ENCODE data around the gene ZNF414.

The ZNF414 gene

GRCh38 chr19:8488365-8488764 lies 25.6 kb downstream of the ZNF414 start:
- H3K4me1 ChIP-seq (ENCODE audit: control insufficient read depth in 1 of 2, insufficient read depth in 2 of 2, low read length in 2 of 2) = peaks cover 0 to 5% of the 10 kb centered on the region in 2 donors
- H3K9me3 ChIP-seq (ENCODE audit: control insufficient read depth in 1 of 2, low read length in 2 of 2) = no peaks in the 10 kb centered on the region
- no peak overlapping the region for H3K4me3 ChIP-seq (ENCODE audit: low read depth in 1 of 2, low read length in 2 of 2)
- H3K27me3 ChIP-seq (ENCODE audit: low read depth, low read length) = no peaks in the 10 kb centered on the region
- H3K36me3 ChIP-seq (ENCODE audit: control insufficient read depth in 1 of 2, insufficient read depth in 2 of 2, low read length in 2 of 2) = peaks cover 48 to 73% of the 10 kb centered on the region in 2 donors
- no peak overlapping the region for H3K27ac ChIP-seq (ENCODE audit: low read length)

DNA sequence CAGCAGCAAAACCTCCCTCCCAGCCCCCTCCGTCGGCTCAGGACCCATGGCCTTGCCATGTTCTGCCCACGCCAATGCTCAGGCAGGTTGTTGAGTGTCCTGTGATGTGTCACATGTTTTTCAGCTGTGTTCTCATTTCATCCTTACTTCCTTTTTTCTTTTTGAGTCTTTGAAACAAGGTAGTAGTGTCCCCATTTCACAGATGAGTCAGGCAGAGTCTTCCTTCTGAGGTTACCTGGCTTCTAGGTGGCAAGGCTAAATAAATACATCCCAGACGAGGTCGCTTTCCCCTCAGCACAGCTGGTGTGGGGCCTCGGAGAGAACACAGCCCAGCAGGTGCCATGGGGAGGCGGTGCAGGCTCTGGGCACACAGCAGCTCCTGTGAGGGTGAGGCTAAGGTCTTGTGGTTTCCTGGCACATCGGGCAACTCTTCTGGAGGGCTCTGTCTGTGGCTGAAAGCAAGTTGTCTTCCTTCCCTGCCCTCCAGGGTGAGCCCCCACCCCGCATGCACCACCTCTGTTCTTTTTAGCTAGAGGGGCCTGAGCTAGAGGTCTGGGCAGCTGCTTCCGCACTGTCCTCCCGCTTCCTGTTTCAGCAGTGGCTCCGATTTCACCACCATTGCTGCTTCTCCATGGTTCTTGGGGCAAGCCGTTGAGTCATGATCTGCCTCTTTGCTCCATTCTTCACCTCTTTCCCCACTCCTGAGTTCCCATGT lies 26.7 kb downstream of the ZNF414 start:
- no peaks in the 10 kb centered on the region for H3K9me3 ChIP-seq (ENCODE audit: control insufficient read depth in 1 of 2, low read length in 2 of 2)
- no peak overlapping the region for H3K4me3 ChIP-seq (ENCODE audit: low read depth in 1 of 2, low read length in 2 of 2)
- no peak overlapping the region for H3K27ac ChIP-seq (ENCODE audit: low read length)
- H3K4me1 ChIP-seq (ENCODE audit: control insufficient read depth in 1 of 2, insufficient read depth in 2 of 2, low read length in 2 of 2) = peaks cover 0 to 6% of the 10 kb centered on the region in 2 donors
- no peaks in the 10 kb centered on the region for H3K27me3 ChIP-seq (ENCODE audit: low read depth, low read length)
- H3K36me3 ChIP-seq (ENCODE audit: control insufficient read depth in 1 of 2, insufficient read depth in 2 of 2, low read length in 2 of 2) = peaks cover 59 to 82% of the 10 kb centered on the region in 2 donors

DNA sequence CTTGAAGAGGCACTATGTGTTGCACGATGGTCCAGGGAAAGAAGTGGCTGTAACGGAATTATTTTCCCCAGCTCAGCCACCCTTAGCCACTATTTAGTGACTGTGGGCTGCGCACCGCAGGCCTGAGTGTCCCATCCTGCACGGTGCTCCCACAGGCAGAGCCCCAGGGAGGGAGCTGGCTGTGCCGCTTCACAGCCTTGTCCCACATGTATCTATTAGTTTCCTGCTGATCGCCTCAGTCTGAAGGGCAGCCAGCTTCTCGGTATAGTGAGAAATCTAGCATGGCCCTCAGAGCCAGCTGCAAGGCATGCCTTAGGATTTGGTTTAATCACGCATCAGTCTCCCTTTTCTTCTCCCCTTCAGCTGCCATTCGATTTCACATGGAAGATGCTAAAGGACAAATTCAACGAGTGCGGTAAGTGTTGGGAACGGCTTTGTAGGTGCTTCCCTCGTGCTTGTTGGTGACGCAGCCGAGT lies 27.3 kb downstream of the ZNF414 start:
- no peak overlapping the region for H3K27ac ChIP-seq (ENCODE audit: low read length)
- H3K4me1 ChIP-seq (ENCODE audit: control insufficient read depth in 1 of 2, insufficient read depth in 2 of 2, low read length in 2 of 2) = peaks cover 0 to 12% of the 10 kb centered on the region in 2 donors
- no peaks in the 10 kb centered on the region for H3K9me3 ChIP-seq (ENCODE audit: control insufficient read depth in 1 of 2, low read length in 2 of 2)
- H3K27me3 ChIP-seq (ENCODE audit: low read depth, low read length) = no peaks in the 10 kb centered on the region
- H3K4me3 ChIP-seq (ENCODE audit: low read depth in 1 of 2, low read length in 2 of 2) = no peak overlapping the region
- H3K36me3 ChIP-seq (ENCODE audit: control insufficient read depth in 1 of 2, insufficient read depth in 2 of 2, low read length in 2 of 2) = peaks cover 59 to 82% of the 10 kb centered on the region in 2 donors

GRCh38 chr19:8485561-8486371 lies 28.2 kb downstream of the ZNF414 start:
- no peak overlapping the region for H3K27ac ChIP-seq (ENCODE audit: low read length)
- no peaks in the 10 kb centered on the region for H3K9me3 ChIP-seq (ENCODE audit: control insufficient read depth in 1 of 2, low read length in 2 of 2)
- no peaks in the 10 kb centered on the region for H3K27me3 ChIP-seq (ENCODE audit: low read depth, low read length)
- H3K4me3 ChIP-seq (ENCODE audit: low read depth in 1 of 2, low read length in 2 of 2) = no peak overlapping the region
- H3K4me1 ChIP-seq (ENCODE audit: control insufficient read depth in 1 of 2, insufficient read depth in 2 of 2, low read length in 2 of 2) = peaks cover 0 to 21% of the 10 kb centered on the region in 2 donors
- peaks cover 66 to 82% of the 10 kb centered on the region in 2 donors for H3K36me3 ChIP-seq (ENCODE audit: control insufficient read depth in 1 of 2, insufficient read depth in 2 of 2, low read length in 2 of 2)

DNA sequence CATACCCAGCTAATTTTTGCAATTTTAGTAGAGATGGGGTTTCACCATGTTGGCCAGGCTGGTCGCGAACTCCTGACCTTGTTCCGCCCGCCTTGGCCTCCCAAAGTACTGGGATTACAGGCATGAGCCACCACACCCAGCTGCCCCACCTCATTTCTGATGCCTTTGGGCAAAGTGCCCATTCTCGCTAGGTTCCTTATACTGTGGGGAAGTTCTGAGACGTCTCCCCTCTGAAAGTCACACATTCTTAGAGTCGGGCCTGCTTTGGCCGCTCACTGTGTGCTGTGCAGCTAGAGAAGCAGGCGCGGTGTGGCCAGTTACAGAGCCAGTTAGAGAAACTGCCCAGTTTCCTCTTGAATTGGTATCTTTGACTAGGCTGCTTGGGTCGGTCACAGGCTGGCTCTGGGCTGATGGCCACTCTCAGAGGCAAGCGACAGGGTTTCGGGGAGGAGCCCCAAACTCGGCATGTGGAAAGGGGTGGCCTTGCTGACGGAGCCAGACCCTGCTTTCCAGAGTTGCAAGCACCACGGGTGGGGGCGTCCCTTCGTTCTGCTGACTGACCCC lies 29.6 kb downstream of the ZNF414 start:
- no peak overlapping the region for H3K4me3 ChIP-seq (ENCODE audit: low read depth in 1 of 2, low read length in 2 of 2)
- H3K36me3 ChIP-seq (ENCODE audit: control insufficient read depth in 1 of 2, insufficient read depth in 2 of 2, low read length in 2 of 2) = peaks cover 66 to 75% of the 10 kb centered on the region in 2 donors
- no peak overlapping the region for H3K27ac ChIP-seq (ENCODE audit: low read length)
- no peaks in the 10 kb centered on the region for H3K27me3 ChIP-seq (ENCODE audit: low read depth, low read length)
- H3K9me3 ChIP-seq (ENCODE audit: control insufficient read depth in 1 of 2, low read length in 2 of 2) = no peaks in the 10 kb centered on the region
- H3K4me1 ChIP-seq (ENCODE audit: control insufficient read depth in 1 of 2, insufficient read depth in 2 of 2, low read length in 2 of 2) = peaks cover 0 to 22% of the 10 kb centered on the region in 2 donors

- H3K4me3 ChIP-seq (ENCODE audit: low read depth in 1 of 2, low read length in 2 of 2) = no peak overlapping the region
- no peaks in the 10 kb centered on the region for H3K27me3 ChIP-seq (ENCODE audit: low read depth, low read length)
- H3K36me3 ChIP-seq (ENCODE audit: control insufficient read depth in 1 of 2, insufficient read depth in 2 of 2, low read length in 2 of 2) = peaks cover 58 to 64% of the 10 kb centered on the region in 2 donors
- H3K27ac ChIP-seq (ENCODE audit: low read length) = no peak overlapping the region
- H3K9me3 ChIP-seq (ENCODE audit: control insufficient read depth in 1 of 2, low read length in 2 of 2) = no peaks in the 10 kb centered on the region
- H3K4me1 ChIP-seq (ENCODE audit: control insufficient read depth in 1 of 2, insufficient read depth in 2 of 2, low read length in 2 of 2) = peaks cover 6 to 28% of the 10 kb centered on the region in 2 donors
Measured at GRCh38 chr19:8483165-8483564, 30.8 kb downstream of the ZNF414 start.

- Histone ChIP-seq H3K4me1 (ENCODE audit: control insufficient read depth in 1 of 2, insufficient read depth in 2 of 2, low read length in 2 of 2) (peaks cover 9 to 33% of the 10 kb centered on the region in 2 donors), H3K4me3 (ENCODE audit: low read depth in 1 of 2, low read length in 2 of 2) (no peak overlapping the region), H3K27ac (ENCODE audit: low read length) (no peak overlapping the region), H3K9me3 (ENCODE audit: control insufficient read depth in 1 of 2, low read length in 2 of 2) (no peaks in the 10 kb centered on the region), H3K27me3 (ENCODE audit: low read depth, low read length) (no peaks in the 10 kb centered on the region), H3K36me3 (ENCODE audit: control insufficient read depth in 1 of 2, insufficient read depth in 2 of 2, low read length in 2 of 2) (peaks cover 58 to 62% of the 10 kb centered on the region in 2 donors)
Measured at GRCh38 chr19:8482696-8483095, 31.3 kb downstream of the ZNF414 start.

GRCh38 chr19:8481616-8482015 lies 32.4 kb downstream of the ZNF414 start:
- H3K27me3 ChIP-seq (ENCODE audit: low read depth, low read length) = no peaks in the 10 kb centered on the region
- peaks cover 56 to 60% of the 10 kb centered on the region in 2 donors for H3K36me3 ChIP-seq (ENCODE audit: control insufficient read depth in 1 of 2, insufficient read depth in 2 of 2, low read length in 2 of 2)
- no peak overlapping the region for H3K27ac ChIP-seq (ENCODE audit: low read length)
- H3K4me3 ChIP-seq (ENCODE audit: low read depth in 1 of 2, low read length in 2 of 2) = no peak overlapping the region
- peaks cover 9 to 35% of the 10 kb centered on the region in 2 donors for H3K4me1 ChIP-seq (ENCODE audit: control insufficient read depth in 1 of 2, insufficient read depth in 2 of 2, low read length in 2 of 2)
- H3K9me3 ChIP-seq (ENCODE audit: control insufficient read depth in 1 of 2, low read length in 2 of 2) = no peaks in the 10 kb centered on the region

DNA sequence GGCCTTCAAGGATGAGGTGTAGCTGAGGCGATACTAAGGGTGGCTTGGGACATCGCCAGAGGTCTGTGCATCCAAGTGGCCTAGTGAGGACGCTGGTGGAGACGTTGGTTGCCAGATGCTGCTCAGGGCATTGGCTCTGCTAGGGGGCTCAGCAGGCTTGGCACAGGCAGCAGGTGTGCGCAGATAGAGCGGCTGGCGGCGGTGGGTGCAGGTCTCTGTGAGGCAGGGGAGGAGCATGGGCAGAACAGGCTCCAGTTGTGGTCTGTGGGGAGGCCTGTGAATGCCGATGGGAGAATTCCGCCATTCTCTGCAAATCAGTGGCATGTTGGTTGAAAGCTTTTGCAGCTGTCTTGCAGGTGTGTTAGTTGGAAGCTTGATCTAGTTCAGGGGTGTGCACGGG lies 32.8 kb downstream of the ZNF414 start:
- Histone ChIP-seq H3K9me3 (ENCODE audit: control insufficient read depth in 1 of 2, low read length in 2 of 2) (no peaks in the 10 kb centered on the region), H3K27me3 (ENCODE audit: low read depth, low read length) (no peaks in the 10 kb centered on the region), H3K4me1 (ENCODE audit: control insufficient read depth in 1 of 2, insufficient read depth in 2 of 2, low read length in 2 of 2) (peaks cover 9 to 35% of the 10 kb centered on the region in 2 donors), H3K36me3 (ENCODE audit: control insufficient read depth in 1 of 2, insufficient read depth in 2 of 2, low read length in 2 of 2) (peaks cover 56 to 58% of the 10 kb centered on the region in 2 donors), H3K4me3 (ENCODE audit: low read depth in 1 of 2, low read length in 2 of 2) (no peak overlapping the region), H3K27ac (ENCODE audit: low read length) (no peak overlapping the region)

DNA sequence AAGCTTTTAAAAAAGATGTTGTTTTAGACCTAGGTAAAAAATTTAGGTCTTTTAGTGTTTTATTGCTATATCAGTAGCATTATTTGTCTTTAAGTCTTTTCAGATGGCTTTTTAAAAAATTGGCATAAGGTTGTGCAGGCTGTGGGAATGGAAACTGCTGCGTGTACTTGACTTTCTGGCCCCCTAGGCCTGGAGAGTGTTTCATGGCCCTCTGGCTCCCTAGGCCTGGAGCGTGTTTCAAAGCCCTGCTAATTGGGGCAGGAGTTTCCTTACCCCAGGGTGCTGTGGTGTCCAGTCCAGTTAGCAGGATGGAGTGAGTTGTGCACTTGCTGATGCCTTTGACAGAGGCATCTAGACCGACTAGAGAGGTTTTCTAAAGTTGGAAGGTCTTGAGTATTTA lies 35.4 kb downstream of the ZNF414 start:
- Histone ChIP-seq H3K9me3 (ENCODE audit: control insufficient read depth in 1 of 2, low read length in 2 of 2) (no peaks in the 10 kb centered on the region), H3K27me3 (ENCODE audit: low read depth, low read length) (no peaks in the 10 kb centered on the region), H3K4me3 (ENCODE audit: low read depth in 1 of 2, low read length in 2 of 2) (no peak overlapping the region), H3K27ac (ENCODE audit: low read length) (no peak overlapping the region), H3K36me3 (ENCODE audit: control insufficient read depth in 1 of 2, insufficient read depth in 2 of 2, low read length in 2 of 2) (peaks cover 59% of the 10 kb centered on the region in 2 donors), H3K4me1 (ENCODE audit: control insufficient read depth in 1 of 2, insufficient read depth in 2 of 2, low read length in 2 of 2) (peaks cover 9 to 30% of the 10 kb centered on the region in 2 donors)

DNA sequence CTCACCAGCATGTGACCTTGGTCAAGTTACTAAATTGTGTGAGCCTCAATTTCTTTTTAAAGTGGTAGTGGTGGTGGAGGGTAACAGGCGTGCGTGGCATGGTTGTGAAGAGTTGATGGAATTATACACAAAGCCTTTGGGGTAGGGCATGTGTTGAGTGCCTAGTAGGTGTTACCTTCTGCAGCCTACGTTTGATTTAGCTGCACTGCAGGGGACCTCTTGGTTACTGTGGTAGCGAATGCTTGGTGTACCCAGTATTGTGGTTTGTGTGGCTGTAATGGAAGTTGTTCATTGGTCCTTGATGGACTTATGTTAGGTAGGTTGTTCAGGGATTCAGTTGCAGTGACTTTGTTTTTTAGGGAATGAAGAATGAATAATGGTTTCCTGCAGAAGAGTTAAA lies 36.1 kb downstream of the ZNF414 start:
- Histone ChIP-seq H3K4me1 (ENCODE audit: control insufficient read depth in 1 of 2, insufficient read depth in 2 of 2, low read length in 2 of 2) (peaks cover 9 to 30% of the 10 kb centered on the region in 2 donors), H3K27ac (ENCODE audit: low read length) (no peak overlapping the region), H3K9me3 (ENCODE audit: control insufficient read depth in 1 of 2, low read length in 2 of 2) (no peaks in the 10 kb centered on the region), H3K36me3 (ENCODE audit: control insufficient read depth in 1 of 2, insufficient read depth in 2 of 2, low read length in 2 of 2) (peaks cover 54 to 57% of the 10 kb centered on the region in 2 donors), H3K4me3 (ENCODE audit: low read depth in 1 of 2, low read length in 2 of 2) (no peak overlapping the region), H3K27me3 (ENCODE audit: low read depth, low read length) (no peaks in the 10 kb centered on the region)

Measured in muscle layer of duodenum (tissue), 2 donors.